ENCODE results near the gene RPTOR.

- TF ChIP-seq CTCF (IDR thresholded peaks at IDR 0.05): no peak
- TF ChIP-seq FOXJ3 (CRISPR knock-in tag; IDR thresholded peaks at IDR 0.05): no peak
- TF ChIP-seq FOXM1 (IDR thresholded peaks at IDR 0.05; ENCODE audit: low read depth): no peak
- no peak for TF ChIP-seq EP300 (IDR thresholded peaks at IDR 0.05; ENCODE audit: borderline replicate concordance in 1 of 2, low read depth in 1 of 2, low read length in 1 of 2)
- TF ChIP-seq TAF1 (IDR thresholded peaks at IDR 0.05; ENCODE audit: borderline replicate concordance, low read depth, low read length): no peak
- TF ChIP-seq EZH2phosphoT487 (IDR thresholded peaks at IDR 0.05; ENCODE audit: borderline replicate concordance, low read depth): no peak
- no peak for TF ChIP-seq YY1 (IDR thresholded peaks at IDR 0.05; ENCODE audit: low read depth)
- TF ChIP-seq MAX (IDR thresholded peaks at IDR 0.05; ENCODE audit: low read depth): no peak
- TF ChIP-seq TCF12 (IDR thresholded peaks at IDR 0.05): no peak
- no peak for TF ChIP-seq USF2 (IDR thresholded peaks at IDR 0.05; ENCODE audit: borderline replicate concordance, low read depth, low read length)
- TF ChIP-seq RAD21 (IDR thresholded peaks at IDR 0.05; ENCODE audit: low read length): no peak
- TF ChIP-seq SMC3 (IDR thresholded peaks at IDR 0.05; ENCODE audit: low read depth, low read length): no peak
- no peak for TF ChIP-seq TEAD4 (IDR thresholded peaks at IDR 0.05; ENCODE audit: borderline replicate concordance, insufficient read depth)
These were observed 42.1 kb upstream of the RPTOR start for GRCh38 chr17:80502578-80502877.
